ENCODE results near the gene NKX2-3.
A peak's percentile ranks its signal among the peaks of the same experiment; 100 is the strongest.

Gene NKX2-3

GRCh38 chr10:99532687-99533495 is at the start of gene NKX2-3:
Gene NKX2-3, plus strand, starts transcription at chr10:99532942. Its CDS starts 190 bp downstream, at chr10:99533132.
- no peak for TF ChIP-seq NFIC (IDR thresholded peaks at IDR 0.05)
- TF ChIP-seq TAF1 (IDR thresholded peaks at IDR 0.05; ENCODE audit: low read depth), result no peak
- TF ChIP-seq CREB1 (IDR thresholded peaks at IDR 0.05; ENCODE audit: low read depth), result 0 out of 2 replicates have a peak, but pooled peaks have one; percentile 39
- 0 out of 2 replicates have a peak, but pooled peaks have one; percentile 15 for TF ChIP-seq EP300 (IDR thresholded peaks at IDR 0.05; ENCODE audit: borderline replicate concordance)
- TF ChIP-seq TCF12 (IDR thresholded peaks at IDR 0.05; ENCODE audit: low read depth), result peak; percentile 34; the same call in 1 of the 2 replicates
- TF ChIP-seq ZBTB7A (IDR thresholded peaks at IDR 0.05; ENCODE audit: low read depth), result 0 out of 2 replicates have a peak, but pooled peaks have one; percentile 54

- no peak for TF ChIP-seq TAF1 (IDR thresholded peaks at IDR 0.05; ENCODE audit: low read depth)
- no peak for TF ChIP-seq REST (IDR thresholded peaks at IDR 0.05; ENCODE audit: low read depth)
- TF ChIP-seq USF1 (IDR thresholded peaks at IDR 0.05), result no peak
- TF ChIP-seq NFIC (IDR thresholded peaks at IDR 0.05), result no peak
- peak; percentile 79 for TF ChIP-seq RAD21 (IDR thresholded peaks at IDR 0.05; ENCODE audit: low read depth)
Measured at GRCh38 chr10:99484626-99485581, 47.8 kb upstream of the NKX2-3 start.

- TF ChIP-seq ZBTB7A (IDR thresholded peaks at IDR 0.05; ENCODE audit: low read depth) (no peak), EGR1 (IDR thresholded peaks at IDR 0.05) (no peak), TEAD4 (IDR thresholded peaks at IDR 0.05) (no peak), MAX (IDR thresholded peaks at IDR 0.05) (no peak)
Measured at GRCh38 chr10:99487125-99487807, 45.5 kb upstream of the NKX2-3 start.

- TF ChIP-seq CREB1 (IDR thresholded peaks at IDR 0.05; ENCODE audit: low read depth) (no peak), CEBPB (IDR thresholded peaks at IDR 0.05) (no peak), USF1 (IDR thresholded peaks at IDR 0.05) (no peak), MAX (IDR thresholded peaks at IDR 0.05) (no peak), REST (IDR thresholded peaks at IDR 0.05; ENCODE audit: low read depth) (no peak), RAD21 (IDR thresholded peaks at IDR 0.05; ENCODE audit: low read depth) (no peak), EP300 (IDR thresholded peaks at IDR 0.05; ENCODE audit: borderline replicate concordance) (no peak), FOXM1 (IDR thresholded peaks at IDR 0.05; ENCODE audit: borderline replicate concordance, low read depth) (no peak), TEAD4 (IDR thresholded peaks at IDR 0.05) (no peak), EGR1 (IDR thresholded peaks at IDR 0.05) (no peak), TCF12 (IDR thresholded peaks at IDR 0.05; ENCODE audit: low read depth) (no peak), YY1 (IDR thresholded peaks at IDR 0.05; ENCODE audit: low read depth) (no peak), TAF1 (IDR thresholded peaks at IDR 0.05; ENCODE audit: low read depth) (no peak), NFIC (IDR thresholded peaks at IDR 0.05) (no peak), ZBTB7A (IDR thresholded peaks at IDR 0.05; ENCODE audit: low read depth) (no peak)
Measured at GRCh38 chr10:99489271-99489670, 43.5 kb upstream of the NKX2-3 start.

- TF ChIP-seq TAF1 (IDR thresholded peaks at IDR 0.05; ENCODE audit: low read depth) (no peak), RAD21 (IDR thresholded peaks at IDR 0.05; ENCODE audit: low read depth) (no peak), USF1 (IDR thresholded peaks at IDR 0.05) (no peak), CEBPB (IDR thresholded peaks at IDR 0.05) (no peak), TCF12 (IDR thresholded peaks at IDR 0.05; ENCODE audit: low read depth) (no peak), ZBTB7A (IDR thresholded peaks at IDR 0.05; ENCODE audit: low read depth) (no peak), FOXM1 (IDR thresholded peaks at IDR 0.05; ENCODE audit: borderline replicate concordance, low read depth) (no peak), EGR1 (IDR thresholded peaks at IDR 0.05) (no peak), YY1 (IDR thresholded peaks at IDR 0.05; ENCODE audit: low read depth) (no peak), CREB1 (IDR thresholded peaks at IDR 0.05; ENCODE audit: low read depth) (no peak), NFIC (IDR thresholded peaks at IDR 0.05) (no peak), EP300 (IDR thresholded peaks at IDR 0.05; ENCODE audit: borderline replicate concordance) (no peak), TEAD4 (IDR thresholded peaks at IDR 0.05) (no peak)
Measured at GRCh38 chr10:99497343-99498025, 35.3 kb upstream of the NKX2-3 start.

All from Ishikawa (cell line).